Stimulated activated CD8-positive, alpha-beta memory T cell treated with anti-CD3 and anti-CD28 coated beads, Interleukin-15, amount 100 ng/mL, for 24 hours (primary cell): ENCODE data around the gene TFAM.
"Not testable (repeated sequence)": the region's sequence is repeated elsewhere in the genome, so short reads cannot be mapped to it uniquely, and the experiment has no call there.

Experiments used
- DNase-seq: peaks from one replicate; pipeline ENCODE4 v3.0.0-alpha.2; 2020; ENCODE audit warnings: low read depth

Gene TFAM

DNA sequence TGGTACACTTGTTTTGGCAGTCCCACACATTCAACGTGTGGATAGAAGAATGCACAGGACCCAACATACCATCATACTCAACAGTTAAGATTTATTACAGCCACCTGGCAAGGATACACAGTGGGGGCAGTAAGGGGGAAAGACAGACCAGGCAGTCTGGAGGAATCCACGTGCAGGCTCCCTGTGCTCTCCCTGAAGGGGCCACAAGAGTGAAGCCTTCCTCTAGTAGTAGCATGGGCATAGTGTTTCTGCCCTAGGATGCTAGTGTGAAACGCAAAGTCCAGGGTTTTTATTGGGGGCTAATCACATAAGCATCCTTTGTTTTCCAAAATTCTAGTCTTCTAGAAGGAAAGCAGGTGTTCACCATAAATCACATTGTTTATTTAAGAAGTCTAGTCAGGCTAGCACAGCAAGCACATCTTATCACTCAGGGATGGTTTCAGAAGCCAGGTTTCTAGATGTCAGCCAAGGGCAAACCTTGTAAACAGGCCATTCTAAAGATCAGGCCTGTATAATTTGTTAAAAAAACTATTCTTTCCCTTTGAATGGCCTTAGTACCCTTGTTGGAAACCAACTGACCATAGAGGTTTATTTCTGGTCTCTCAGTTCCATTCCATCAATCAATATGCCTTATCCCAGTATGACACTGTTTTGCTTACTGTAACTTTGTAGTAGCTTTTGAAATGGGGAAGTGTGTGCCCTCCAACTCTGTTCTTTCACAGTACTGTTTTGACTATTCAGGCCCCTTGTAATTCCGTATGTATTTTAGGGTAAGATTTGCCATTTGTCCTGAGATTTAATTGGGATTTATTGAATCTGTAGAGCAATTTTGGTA, 12.4 kb upstream of the TFAM start:
- no peak for DNase-seq

DNA sequence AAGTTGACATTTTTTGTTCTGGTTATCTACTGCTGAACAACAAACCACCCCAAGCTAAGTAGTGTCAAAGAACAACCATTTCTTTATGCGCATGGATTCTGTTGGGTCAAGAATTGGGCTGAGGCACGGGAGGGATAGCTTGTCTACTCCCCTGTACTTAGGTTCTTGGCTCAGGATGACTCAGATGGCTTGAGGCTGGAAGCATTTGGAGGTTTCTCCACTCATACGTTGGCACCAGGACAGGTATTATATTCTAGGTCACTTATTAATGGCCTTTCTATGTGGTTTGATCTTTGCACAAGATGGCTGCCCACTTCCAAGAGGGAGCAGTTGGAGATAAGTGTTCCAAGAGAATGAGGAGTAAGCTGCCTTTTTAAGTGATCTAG, 11.8 kb upstream of the TFAM start:
- DNase-seq: no peak

DNA sequence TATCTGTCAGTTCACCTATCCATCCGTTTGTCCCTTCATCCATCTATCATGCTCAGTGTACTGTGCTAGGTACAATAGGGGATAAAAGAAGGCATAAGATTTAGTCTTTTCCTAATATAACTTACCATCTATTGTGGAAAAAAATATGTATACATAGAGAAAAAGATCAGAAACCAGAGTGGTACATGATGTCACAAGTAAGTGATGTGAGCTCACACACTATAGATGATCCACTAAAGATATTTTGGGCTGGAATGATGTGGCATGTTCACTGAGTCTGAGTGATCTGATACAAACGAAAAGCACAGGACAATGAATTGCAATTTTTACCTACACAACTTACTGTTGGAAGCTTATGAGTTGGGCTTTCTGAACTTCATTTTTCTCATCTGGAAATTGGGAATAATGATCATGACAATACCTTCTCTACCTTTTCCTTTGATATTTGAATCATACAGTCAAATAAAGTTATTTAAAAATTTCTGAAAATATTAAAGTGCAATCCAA, 2.7 kb upstream of the TFAM start:
- DNase-seq: no peak

DNA sequence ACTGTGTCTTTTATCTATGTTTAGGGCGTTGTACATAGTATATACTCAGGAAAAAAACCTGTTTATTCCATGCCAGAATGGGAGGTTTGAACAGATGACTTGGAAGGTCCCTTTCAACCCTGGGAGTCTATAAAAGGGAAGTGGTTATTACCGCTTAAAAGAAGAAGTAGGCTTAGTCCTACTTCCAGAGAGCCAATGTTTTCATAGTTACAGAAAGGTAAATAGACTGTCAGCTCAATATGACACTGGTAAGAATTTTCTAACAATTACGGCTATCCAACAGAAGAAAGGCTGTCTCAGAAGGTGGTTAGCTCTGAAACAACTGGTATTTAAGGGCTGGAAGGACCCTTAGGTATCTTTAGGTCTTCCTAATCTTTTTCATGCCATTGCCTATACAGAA, 1.1 kb upstream of the TFAM start:
- no peak for DNase-seq

DNA sequence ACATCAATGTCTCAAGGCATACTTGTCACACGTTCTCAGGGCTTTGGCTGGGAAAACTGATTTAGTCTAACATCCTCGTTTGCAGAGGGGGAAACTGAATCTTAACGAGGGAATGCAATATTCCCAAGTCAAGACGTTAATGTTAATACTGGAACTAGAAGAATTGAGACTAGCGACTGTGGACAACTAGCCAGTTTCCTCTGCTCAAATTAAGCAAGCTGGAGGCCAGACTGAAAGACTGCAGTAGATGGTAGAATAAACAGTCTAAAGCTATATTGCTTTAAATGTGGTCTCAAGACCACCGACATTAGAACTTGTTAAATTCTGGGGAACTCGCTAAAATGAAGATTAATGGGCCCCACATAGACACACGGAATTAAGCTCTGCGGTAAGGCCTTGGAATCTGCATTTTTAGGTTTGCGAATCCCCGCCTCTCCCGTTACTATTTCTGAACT, 639 bp upstream of the TFAM start:
- DNase-seq: no peak

DNA sequence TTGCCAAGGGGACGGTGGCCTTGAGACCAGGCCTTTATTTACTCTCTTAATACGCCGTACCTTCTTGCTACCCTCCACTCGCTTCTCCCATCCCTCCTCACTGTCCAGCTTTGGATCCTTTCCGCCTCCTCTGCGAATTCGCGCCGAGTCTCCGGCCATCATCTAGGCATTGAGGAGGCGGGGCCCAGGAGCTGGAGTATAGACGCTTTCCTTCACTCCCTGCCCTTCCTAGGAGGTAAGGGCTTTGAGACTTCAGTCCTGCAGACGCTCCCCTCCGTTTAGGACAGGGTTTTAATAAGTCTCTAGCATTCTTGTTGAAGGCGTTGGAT, 538 bp downstream of the TFAM start:
- no peak for DNase-seq

DNA sequence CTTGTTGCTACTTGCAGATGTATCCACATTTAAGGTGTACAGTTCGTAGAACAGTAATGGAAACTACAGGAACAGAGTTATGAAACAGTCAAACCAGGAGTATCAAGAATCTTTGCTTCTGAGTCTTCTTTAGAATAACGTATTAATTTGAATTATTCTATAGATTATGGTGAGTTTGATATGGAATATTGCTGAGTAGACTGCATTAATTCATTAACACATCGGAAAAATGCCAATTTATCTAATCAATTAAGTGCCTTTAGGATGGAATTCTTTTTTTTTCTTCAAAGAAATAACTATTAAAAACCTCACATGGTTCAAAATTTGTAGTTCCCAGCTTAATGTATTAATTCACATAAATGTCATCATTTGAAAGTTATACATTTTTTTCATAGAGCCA, 3.8 kb downstream of the TFAM start:
- DNase-seq: no peak

DNA sequence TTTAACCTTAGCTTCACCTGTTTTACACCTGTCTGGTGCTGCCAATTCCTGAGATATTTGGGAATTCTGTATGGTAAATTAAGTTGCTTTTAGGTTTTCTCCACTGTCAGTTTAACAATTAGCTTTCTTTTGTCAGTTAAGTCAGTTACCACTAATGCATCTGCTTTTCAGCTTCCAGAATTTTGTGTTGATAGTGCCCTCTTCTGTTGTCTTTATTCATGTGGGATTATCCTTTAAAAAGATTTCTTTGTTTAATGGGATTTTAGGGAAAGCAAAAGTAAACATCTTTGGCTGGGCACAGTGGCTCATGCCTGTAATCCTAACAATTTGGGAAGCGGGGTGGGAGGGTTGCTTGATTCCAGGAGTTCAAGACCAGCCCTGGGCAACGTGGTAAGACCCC, 8.1 kb downstream of the TFAM start:
- no peak for DNase-seq

DNA sequence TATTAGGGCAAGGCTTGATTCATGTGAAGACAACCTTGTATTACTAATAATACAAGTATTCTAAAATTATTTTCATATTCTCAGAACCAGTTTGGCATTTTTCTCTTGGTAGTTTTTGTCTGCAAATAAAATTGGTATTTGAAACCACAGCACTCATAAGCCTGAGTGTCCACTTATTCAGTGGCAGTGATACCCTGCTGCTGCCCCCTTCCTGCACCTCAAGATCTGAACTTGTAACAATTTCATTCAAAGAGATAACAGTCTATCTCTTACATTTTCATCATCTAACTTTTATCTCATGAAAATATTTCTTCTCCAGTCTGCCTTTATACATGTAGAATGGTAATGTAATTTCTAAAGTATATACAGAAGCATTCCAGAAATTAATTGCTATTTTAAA, 9.3 kb downstream of the TFAM start:
- DNase-seq: no peak

DNA sequence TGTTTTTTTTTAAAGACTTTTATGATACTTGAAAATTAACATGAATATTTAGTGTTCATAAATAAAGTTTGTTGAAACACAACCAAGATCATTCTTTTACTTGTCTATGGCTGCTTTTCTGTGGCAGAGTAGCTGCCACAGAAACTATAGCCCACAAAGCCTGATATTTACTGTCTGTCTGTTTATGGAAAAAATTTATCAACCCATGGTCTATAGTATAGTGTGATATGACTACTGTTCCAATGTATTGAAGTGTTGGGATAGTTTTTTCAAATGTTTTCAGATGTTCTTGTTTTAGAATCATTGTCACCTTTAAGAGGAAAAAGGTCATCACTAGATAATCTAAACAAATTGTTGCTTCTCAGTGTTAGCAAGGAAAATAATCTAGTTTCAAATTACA, 10.8 kb downstream of the TFAM start:
- no peak for DNase-seq

DNA sequence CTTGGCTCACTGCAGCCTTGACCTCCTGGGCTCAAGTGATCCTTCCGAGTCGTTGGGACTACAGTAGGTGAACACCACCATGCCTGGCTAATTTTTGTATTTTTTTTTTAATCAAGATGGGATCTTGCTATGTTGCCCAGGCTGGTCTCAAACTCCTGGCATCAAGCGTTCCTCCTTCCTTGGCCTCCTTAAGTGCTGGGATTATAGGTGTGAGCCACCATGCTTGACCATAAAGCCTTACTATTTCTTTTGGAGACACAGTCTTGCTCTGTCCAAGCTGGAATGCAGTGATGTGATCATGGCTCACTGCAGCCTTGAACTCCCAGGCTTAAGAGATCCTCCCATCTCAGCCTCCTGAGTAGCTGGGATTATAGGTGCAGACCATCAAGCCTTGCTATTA, 12.6 kb downstream of the TFAM start:
- DNase-seq: no peak

DNA sequence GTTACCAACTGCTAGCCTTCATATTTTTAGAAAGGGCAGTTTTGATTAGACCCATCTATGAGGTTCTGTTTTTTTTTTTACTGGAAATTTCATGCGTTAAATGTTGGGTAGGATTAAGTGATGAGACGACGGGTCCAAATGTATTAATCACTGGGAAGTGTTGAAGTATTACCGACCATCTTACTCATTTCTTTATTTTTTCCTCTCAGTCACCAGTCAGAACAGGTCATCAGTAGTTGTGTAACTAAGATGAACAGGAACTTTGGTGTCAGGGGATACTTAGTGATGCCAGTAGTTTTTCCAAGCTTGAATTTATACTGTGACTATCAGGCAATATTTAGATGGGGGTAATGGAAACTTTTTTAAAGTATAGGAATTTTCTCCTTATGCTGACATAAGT, 14.2 kb downstream of the TFAM start:
- no peak for DNase-seq

DNA sequence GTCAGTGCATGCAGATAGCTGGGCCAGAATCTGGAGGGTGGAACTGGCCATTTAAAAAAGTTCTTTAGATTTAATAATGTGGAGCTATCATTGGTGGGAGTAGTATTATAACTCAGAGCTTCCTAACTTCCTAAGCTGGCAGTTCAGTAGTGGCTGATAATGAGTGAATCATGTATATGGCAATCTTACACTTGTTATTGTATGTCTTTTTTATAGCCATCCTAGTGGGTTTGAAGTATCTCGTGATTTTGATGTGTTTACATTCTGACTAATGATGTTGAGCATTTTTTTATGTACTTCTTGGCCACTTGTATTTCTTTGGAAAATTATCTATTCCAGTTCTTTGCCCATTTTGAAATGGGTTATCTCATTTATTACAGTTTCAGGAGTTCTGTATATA, 15.4 kb downstream of the TFAM start:
- no peak for DNase-seq

DNA sequence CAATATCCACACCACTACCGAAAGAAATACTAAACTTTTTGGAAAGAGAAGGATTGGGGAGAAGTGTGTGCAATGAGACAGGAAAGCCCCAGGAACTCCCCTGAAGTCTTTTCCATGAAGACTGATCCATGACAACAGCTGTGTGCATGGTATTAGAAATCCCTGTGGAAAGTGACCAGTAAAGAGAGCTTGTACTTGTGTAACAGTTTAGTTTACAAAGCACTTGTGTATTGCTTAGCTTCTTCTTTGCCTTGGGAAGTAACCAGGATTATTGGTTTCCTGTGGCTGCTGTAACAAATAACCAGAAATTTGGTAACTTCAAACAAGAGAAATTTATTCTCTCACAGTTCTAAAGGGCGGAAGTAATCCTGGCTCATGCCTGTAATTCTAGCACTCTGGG, 18.8 kb downstream of the TFAM start:
- DNase-seq: no peak

DNA sequence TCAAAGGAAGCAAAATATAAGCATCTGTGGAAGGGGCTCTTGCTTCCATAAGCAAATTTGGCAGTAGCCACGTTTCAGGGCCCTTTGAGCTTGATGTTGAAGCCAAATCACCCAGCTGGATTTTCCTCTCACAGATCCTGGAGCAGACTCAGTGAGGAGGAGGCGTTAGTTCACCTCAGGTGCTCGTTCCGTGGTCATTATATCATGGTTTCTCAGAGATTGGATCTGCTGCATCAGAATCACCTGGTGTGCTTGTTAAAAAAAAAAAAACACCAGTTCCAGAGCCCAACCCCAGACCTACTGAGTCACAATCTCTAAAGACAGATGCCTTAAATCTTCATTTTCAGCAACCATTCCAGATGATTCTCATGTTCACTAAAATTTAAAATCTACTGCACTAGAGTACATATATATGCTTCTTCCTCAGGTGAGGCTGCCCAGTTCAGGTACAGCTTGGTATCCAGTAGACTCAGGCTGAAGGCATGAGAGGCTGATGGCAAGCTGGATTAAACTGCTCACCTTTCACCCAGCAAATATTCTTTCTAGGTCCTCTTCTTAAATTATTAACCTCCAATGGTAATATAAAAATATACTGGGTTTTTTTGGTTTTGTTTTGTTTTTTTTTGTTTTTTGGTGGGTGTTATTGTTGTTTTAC, 24.9 kb downstream of the TFAM start:
- no peak for DNase-seq

DNA sequence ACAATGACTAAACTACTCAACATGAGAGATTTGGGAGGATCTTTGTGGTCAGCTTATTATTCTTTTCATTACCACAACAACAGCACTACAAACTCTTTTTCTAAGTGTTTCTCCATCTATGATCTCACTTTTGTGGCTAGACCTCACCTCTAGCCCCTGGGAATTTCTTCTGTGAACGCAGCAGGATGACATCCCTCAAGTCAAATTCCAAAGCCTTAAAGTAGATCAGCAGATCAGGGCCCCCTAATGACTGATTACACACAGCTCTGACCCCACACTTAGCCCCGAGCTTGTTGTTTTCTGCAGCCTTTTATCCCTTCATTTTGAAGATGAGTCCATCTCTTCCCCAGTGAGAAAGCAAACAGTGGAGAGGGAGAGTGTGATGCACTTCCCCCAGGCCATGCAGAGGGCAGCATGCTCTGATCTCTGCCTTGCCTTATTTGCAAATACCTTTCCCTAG, 27.3 kb downstream of the TFAM start:
- no peak for DNase-seq

DNA sequence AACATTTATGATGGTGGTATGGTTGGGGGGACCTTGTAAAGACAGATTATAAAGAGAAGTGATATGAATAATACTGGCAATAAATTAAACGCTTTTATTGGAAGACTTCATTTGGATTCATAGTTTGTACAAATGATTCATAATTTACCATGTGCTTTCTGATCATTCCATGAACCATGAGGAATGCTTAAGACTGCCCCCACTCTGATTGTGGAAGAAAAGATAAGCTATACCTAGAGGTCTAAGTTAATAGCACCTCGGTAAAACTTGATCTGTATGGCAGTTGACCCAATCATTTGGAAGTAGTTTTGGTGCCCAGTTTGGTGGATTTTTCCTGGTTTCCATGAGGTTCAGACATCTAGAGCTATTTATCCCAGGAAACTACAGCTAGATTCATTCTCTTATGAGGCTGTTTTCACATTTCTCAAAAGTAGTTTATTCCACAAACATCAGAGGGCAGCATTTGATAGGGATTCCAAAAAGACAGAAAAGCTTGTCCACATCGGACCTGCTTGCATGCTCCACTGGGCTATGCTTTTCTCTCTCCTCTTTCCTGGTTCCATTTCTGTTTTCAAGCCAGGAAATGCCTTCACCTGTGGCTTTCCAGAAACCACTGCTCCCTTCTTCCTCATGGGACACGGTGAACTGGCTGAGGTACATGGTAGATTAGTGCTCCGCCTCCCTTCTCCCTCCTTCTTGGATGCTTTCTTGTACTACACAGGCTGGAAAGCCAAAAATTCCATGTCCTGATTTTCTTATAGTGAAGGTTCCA, 29.2 kb downstream of the TFAM start:
- DNase-seq: no peak

DNA sequence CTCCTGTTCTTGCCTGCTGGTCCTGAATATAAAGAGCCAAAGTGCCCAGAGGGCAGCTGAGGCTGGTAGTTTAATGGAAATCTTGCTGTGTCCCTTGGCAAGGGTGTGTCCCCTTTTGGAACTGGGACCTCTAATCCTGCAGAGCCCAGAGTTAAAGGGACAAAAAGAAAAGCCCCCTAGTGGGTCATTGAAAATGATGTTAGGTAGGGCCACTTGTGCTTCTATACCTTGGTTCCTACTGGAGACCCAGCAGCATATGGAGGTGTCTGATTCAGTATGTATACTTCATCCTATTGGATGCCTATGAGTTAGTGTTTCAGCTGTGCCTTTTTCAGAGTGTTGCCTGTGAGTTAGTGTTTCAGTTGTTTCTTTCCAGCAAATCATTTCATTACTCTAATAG, 30.5 kb downstream of the TFAM start:
- DNase-seq: no peak

DNA sequence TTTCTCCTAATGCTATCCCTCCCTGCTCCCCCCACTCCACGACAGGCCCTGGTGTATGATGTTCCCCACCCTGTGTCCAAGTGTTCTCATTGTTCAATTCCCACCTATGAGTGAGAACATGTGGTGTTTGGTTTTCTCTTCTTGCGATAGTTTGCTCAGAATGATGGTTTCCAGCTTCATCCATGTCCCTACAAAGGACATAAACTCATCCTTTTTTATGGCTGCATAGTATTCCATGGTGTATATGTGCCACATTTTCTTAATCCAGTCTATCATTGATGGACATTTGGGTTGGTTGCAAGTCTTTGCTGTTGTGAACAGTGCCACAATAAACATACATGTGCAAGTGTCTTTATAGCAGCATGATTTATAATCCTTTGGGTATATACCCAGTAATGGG, 32.7 kb downstream of the TFAM start:
- not testable (repeated sequence) for DNase-seq

DNA sequence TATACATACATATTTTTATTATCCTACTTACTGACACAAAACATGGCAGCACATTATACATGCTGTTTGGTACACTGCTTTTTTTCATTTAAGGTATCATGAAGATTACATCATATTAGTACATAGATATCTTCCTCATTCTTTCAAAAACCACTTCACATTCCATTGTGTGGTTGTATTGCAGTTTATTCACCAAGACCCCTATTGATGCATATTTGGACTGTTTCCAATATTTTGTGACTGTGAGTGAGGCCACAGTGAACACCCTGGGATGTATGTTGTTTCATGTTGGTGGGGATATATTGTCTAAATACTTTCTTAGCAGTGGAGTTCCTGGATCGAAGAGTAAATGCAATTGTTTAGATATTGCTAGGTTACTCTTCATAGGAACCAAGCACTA, 39.0 kb downstream of the TFAM start:
- no peak for DNase-seq

DNA sequence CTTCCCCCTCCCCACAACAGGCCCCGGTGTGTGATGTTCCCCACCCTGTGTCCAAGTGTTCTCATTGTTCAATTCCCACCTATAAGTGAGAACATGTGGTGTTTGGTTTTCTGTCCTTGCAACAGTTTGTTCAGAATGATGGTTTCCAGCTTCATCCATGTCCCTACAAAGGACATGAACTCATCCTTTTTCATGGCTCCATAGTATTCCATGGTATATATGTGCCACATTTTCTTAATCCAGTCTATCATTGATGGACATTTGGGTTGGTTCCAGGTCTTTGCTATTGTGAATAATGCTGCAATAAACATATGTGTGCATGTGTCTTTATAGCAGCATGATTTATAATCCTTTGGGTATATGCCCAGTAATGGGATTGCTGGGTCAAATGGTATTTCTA, 43.2 kb downstream of the TFAM start:
- DNase-seq: not testable (repeated sequence)

DNA sequence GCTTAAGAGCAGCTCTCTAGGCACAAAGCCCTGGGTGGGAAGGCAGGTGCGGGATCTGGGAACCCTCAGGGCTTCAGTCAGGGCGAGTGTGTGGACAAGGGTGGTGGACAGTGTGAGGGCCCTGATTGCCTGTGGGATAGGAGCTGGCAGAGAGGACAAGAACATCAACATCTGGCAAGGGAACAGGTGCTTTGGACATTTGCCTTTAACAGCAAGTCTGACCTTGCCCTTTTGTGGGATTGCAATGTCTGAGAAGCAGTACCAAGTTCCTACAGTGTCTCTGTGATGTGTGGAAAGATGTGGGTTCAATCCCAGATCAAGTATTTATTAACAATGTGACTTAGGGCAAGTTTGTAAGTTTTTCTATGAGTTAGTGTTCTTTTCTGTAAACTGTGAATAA, 46.7 kb downstream of the TFAM start:
- no peak for DNase-seq

DNA sequence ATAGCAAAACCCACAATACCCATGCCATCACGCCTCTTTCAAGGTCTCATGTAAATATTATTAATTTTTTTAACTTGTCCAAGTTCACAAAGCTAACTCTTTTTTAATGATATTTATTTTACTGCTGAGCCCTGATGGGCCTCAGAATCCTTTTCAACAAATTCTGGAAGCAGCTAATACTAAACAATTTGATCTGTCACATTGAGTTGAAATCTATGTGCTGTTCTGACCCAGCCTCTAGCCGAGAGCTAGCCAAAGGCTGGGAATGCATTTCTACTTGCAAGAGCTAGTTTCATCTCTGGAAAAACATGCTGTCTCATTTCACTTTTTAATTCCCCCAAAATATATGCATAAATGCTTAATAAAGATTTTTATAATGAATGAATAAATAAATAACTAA, 47.9 kb downstream of the TFAM start:
- no peak for DNase-seq
